K562 (cell line): ENCODE measurements around the gene ZSWIM1. TPM values are rescaled to one million over a fixed set of nuclear protein-coding genes. Genes with fewer than 3 reads are reported as not detected.
A peak's percentile ranks its signal among the peaks of the same experiment; 100 is the strongest.

ENCODE experiments used
- ATF7 ChIP-seq: fragments of 450-650 bp; IDR thresholded peaks from 2 replicates; pipeline ENCODE4 v1.7.1; 2014; ENCODE audit warnings: mild to moderate bottlenecking, moderate library complexity
- BACH1 ChIP-seq: fragments of 200-800 bp; sonication (Bioruptor generic); IDR thresholded peaks from 2 replicates; pipeline ENCODE4 v1.6.1; 2016; ENCODE audit warnings: missing genetic modification characterization, missing compliant biosample characterization
- CAMTA2 ChIP-seq: fragments of 250-450 bp; sonication (Bioruptor Pico); conservative IDR thresholded peaks from 2 replicates; pipeline ENCODE4 v1.5.1; 2022
- CREBBP ChIP-seq: IDR thresholded peaks from one replicate; pipeline ENCODE4 v1.6.1; 2012; ENCODE audit warnings: low read depth, mild to moderate bottlenecking, control low read depth, inconsistent platforms, low read length
- DNMT1 ChIP-seq: fragments of 450-650 bp; IDR thresholded peaks from 2 replicates; pipeline ENCODE4 v1.6.1; 2016; ENCODE audit warnings: antibody characterized with exemption, mild to moderate bottlenecking
- FOSL1 ChIP-seq: fragments of 200-800 bp; sonication (Bioruptor generic); conservative IDR thresholded peaks from 2 replicates; pipeline ENCODE4 v1.6.1; 2016; ENCODE audit warnings: missing genetic modification characterization, missing compliant biosample characterization
- FOXK1 ChIP-seq: sonication (generic); formaldehyde crosslinking; IDR thresholded peaks from 2 replicates; pipeline ENCODE4 v1.8.0; 2022; ENCODE audit warnings: missing genetic modification reagents, mild to moderate bottlenecking, borderline replicate concordance
- GATAD2B ChIP-seq: fragments of 450-650 bp; IDR thresholded peaks from 2 replicates; pipeline ENCODE4 v1.6.1; 2017; ENCODE audit warnings: mild to moderate bottlenecking, borderline replicate concordance
- JUN ChIP-seq, 2 experiments: sonication (generic) in 1 of 2; formaldehyde crosslinking in 1 of 2; IDR thresholded peaks; 2 replicates each; pipeline versions ENCODE4 v1.6.1 to v1.8.0; 2012 to 2022; ENCODE audit warnings: borderline replicate concordance in 2 of 2, mild to moderate bottlenecking in 2 of 2, improper control_type of control experiment in 1 of 2, low read depth in 1 of 2, low read length in 1 of 2, missing genetic modification reagents in 1 of 2
- LCOR ChIP-seq: sonication (generic); formaldehyde crosslinking; IDR thresholded peaks from 2 replicates; pipeline ENCODE4 v1.8.0; 2022; ENCODE audit warnings: mild to moderate bottlenecking, missing genetic modification reagents
- MTA1 ChIP-seq: fragments of 450-650 bp; IDR thresholded peaks from 2 replicates; pipeline ENCODE4 v1.6.1; 2017; ENCODE audit warnings: borderline replicate concordance
- NFE2L1 ChIP-seq: fragments of 450-650 bp; IDR thresholded peaks from 2 replicates; pipeline ENCODE4 v1.6.1; 2016; ENCODE audit warnings: missing genetic modification characterization, low read depth, mild to moderate bottlenecking, missing compliant biosample characterization, moderate library complexity, borderline replicate concordance
- SMC3 ChIP-seq: conservative IDR thresholded peaks from 2 replicates; pipeline ENCODE4 v1.6.1; 2011; ENCODE audit warnings: low read depth, low read length, improper control_type of control experiment; ENCODE audit not compliant: insufficient read depth
- THRAP3 ChIP-seq: fragments of 450-650 bp; IDR thresholded peaks from 2 replicates; pipeline ENCODE4 v1.6.1; 2016; ENCODE audit warnings: mild to moderate bottlenecking, inconsistent platforms, borderline replicate concordance
- XRCC3 ChIP-seq: fragments of 450-650 bp; IDR thresholded peaks from 2 replicates; pipeline ENCODE4 v1.6.1; 2017; ENCODE audit warnings: mild to moderate bottlenecking, moderate library complexity
- ZBTB1 ChIP-seq: sonication (generic); formaldehyde crosslinking; IDR thresholded peaks from 2 replicates; pipeline ENCODE4 v1.8.1; 2023; ENCODE audit warnings: missing genetic modification reagents, low read depth, mild to moderate bottlenecking, borderline replicate concordance
- ZNF124 ChIP-seq: sonication (generic); formaldehyde crosslinking; IDR thresholded peaks from 2 replicates; pipeline ENCODE4 v1.8.1; 2022; ENCODE audit warnings: missing genetic modification reagents
- ZNF384 ChIP-seq: IDR thresholded peaks from 2 replicates; pipeline ENCODE4 v1.6.1; 2012; ENCODE audit warnings: low read depth, low read length, improper control_type of control experiment
- ZNF717 ChIP-seq: fragments of 250-450 bp; sonication (Bioruptor Pico); IDR thresholded peaks from 2 replicates; pipeline ENCODE4 v1.5.0; 2021
- polyA plus RNA-seq, 8 experiments: library from polyadenylated mRNA; depleted of rRNA in 4 of 8; stranded (reverse) in 5 of 8; unstranded in 3 of 8; fragments of >200 nt; fragmentation: Nextera tagmentation in 2 of 8; fragmentation: Illumina TruSeq in 1 of 8; extraction: Ambion mirVana in 2 of 8; extraction: Trizol in 1 of 8; gene quantifications; 2 replicates each; pipeline versions ENCODE4 v1.2.1 to v1.2.3, GENCODE V29; 2011 to 2014; ENCODE audit warnings: inconsistent platforms in 1 of 8, missing spikeins in 1 of 8
- total RNA-seq, 7 experiments: library from RNA; depleted of rRNA in 6 of 7; stranded (reverse); fragments of >200 nt in 6 of 7; fragmentation: Illumina TruSeq in 2 of 7; extraction: Trizol in 2 of 7; gene quantifications; 2 replicates each; pipeline versions ENCODE4 v1.2.1 to v1.2.3, GENCODE V29; 2011 to 2021; ENCODE audit warnings: low replicate concordance in 1 of 7
- TF ChIP-seq, protein P1 (sequence below), 2 experiments: fragments of 450-650 bp; IDR thresholded peaks; 2 replicates each; pipeline ENCODE4 v1.6.1; 2016; ENCODE audit warnings: mild to moderate bottlenecking in 2 of 2, borderline replicate concordance in 1 of 2, low read depth in 1 of 2, moderate library complexity in 1 of 2

The ZSWIM1 gene
- total and polyA plus RNA-seq, 9 of the 15 experiments (the other 6 are each of a cell fraction or from before 2014, with no cell fraction given), result 2.5 to 15.6 (median 9.5) TPM

GRCh38 chr20:45910670-45911485 lies 29.9 kb downstream of the ZSWIM1 start (continued):
- TF ChIP-seq, protein P1, sequence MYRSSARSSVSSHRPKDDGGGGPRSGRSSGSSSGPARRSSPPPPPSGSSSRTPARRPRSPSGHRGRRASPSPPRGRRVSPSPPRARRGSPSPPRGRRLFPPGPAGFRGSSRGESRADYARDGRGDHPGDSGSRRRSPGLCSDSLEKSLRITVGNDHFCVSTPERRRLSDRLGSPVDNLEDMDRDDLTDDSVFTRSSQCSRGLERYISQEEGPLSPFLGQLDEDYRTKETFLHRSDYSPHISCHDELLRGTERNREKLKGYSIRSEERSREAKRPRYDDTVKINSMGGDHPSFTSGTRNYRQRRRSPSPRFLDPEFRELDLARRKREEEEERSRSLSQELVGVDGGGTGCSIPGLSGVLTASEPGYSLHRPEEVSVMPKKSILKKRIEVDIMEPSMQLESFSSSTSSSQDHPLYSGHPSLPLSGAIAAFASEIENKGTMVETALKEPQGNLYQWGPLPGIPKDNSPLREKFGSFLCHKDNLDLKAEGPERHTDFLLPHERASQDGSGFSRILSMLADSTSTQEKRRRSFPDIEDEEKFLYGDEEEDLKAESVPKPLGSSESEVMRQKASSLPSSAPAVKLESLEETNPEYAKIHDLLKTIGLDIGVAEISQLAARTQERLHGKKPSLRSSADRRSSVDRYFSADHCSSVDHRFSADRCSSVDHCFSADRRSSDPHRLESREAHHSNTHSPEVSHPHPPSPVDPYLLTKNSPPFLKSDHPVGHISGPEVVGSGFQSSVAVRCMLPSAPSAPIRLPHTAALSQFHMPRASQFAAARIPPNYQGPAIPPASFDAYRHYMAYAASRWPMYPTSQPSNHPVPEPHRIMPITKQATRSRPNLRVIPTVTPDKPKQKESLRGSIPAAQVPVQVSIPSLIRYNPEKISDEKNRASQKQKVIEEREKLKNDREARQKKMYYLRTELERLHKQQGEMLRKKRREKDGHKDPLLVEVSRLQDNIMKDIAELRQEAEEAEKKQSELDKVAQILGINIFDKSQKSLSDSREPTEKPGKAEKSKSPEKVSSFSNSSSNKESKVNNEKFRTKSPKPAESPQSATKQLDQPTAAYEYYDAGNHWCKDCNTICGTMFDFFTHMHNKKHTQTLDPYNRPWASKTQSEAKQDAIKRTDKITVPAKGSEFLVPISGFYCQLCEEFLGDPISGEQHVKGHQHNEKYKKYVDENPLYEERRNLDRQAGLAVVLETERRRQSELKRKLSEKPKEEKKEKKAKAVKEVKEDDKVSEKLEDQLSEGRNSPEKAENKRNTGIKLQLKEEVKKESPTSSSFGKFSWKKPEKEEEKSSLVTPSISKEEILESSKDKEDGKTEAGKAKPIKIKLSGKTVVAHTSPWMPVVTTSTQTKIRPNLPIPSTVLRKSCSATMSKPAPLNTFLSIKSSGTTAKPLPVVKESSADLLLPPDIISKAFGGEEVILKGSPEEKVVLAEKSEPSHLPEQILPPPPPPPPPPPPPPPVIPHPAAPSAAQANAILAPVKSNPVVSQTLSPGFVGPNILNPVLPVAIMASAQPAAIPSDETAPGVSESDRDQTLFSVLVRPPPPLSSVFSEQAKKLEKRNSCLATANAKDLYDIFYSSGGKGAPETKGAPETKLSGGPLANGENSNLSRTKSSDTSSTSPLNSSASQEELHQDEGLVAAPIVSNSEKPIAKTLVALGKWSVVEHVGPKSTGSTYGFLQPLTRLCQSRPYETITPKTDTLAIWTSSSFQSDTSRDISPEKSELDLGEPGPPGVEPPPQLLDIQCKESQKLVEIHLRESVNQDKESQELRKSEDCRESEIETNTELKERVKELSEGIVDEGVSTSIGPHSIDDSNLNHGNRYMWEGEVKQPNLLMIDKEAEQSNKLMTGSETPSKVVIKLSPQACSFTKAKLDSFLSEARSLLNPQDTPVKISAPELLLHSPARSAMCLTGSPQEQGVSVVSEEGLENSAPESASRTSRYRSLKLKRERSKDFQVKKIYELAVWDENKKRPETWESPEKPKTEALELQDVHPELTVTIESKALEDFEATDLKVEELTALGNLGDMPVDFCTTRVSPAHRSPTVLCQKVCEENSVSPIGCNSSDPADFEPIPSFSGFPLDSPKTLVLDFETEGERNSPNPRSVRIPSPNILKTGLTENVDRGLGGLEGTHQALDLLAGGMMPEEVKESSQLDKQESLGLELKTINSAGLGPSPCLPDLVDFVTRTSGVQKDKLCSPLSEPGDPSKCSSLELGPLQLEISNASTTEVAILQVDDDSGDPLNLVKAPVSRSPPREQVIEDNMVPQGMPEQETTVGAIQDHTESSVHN (IDR thresholded peaks at IDR 0.05; ENCODE audit: borderline replicate concordance in 1 of 2, low read depth in 1 of 2), result 0 out of 4 replicates have a peak, but pooled peaks of 1 of the 2 experiments have one; percentile 14
- no peak for TF ChIP-seq GATAD2B
- TF ChIP-seq XRCC3, result no peak
- TF ChIP-seq BACH1, result no peak
- TF ChIP-seq ZNF384, result no peak
- no peak for TF ChIP-seq SMC3
- no peak for TF ChIP-seq FOXK1
- no peak for TF ChIP-seq MTA1
- no peak for TF ChIP-seq THRAP3
- no peak for TF ChIP-seq CREBBP
- peak; percentile 71; the same call in 1 of the 2 replicates for TF ChIP-seq JUN (IDR thresholded peaks at IDR 0.05; ENCODE audit: borderline replicate concordance, low read depth, low read length)
- TF ChIP-seq JUN (CRISPR knock-in tag; IDR thresholded peaks at IDR 0.05; ENCODE audit: borderline replicate concordance), result 0 out of 2 replicates have a peak, but pooled peaks have one; percentile 45
- no peak for TF ChIP-seq ZNF124 (CRISPR knock-in tag)
- 0 out of 2 replicates have a peak, but pooled peaks have one; percentile 21 for TF ChIP-seq ZNF717 (CRISPR knock-in tag)
- no peak for TF ChIP-seq ZBTB1 (CRISPR knock-in tag)
- no peak for TF ChIP-seq LCOR (CRISPR knock-in tag)
- no peak for TF ChIP-seq NFE2L1
- TF ChIP-seq CAMTA2 (CRISPR knock-in tag), result no peak
- TF ChIP-seq FOSL1 (tag), result peak; percentile 77
- TF ChIP-seq DNMT1, result no peak
- peak; percentile 95 for TF ChIP-seq ATF7
